GM10248 (cell line): ENCODE data around the gene SLC30A4.

ENCODE experiments used
- CTCF ChIA-PET: fragments of 300-600 bp; sonication (Branson Sonifier 250); formaldehyde crosslinking; extraction: SDS; loops from one replicate; lab custom pipeline; 2021; ENCODE audit warnings: antibody characterized with exemption; lab: Yijun Ruan, JAX
- POLR2A ChIA-PET: fragments of 350-650 bp; sonication (Branson Sonifier 250); formaldehyde crosslinking; extraction: SDS; loops from one replicate; lab custom pipeline; 2020; ENCODE audit warnings: antibody characterized with exemption; lab: Yijun Ruan, JAX
- DNase-seq: peaks from one replicate; pipeline ENCODE4 v3.0.0; 2012; ENCODE audit errors: extremely low spot score
- CTCF ChIP-seq: IDR thresholded peaks from 2 replicates; pipeline ENCODE4 v1.5.1; 2012; ENCODE audit warnings: mild to moderate bottlenecking, low read depth; ENCODE audit errors: extremely low read depth, missing control alignments, control extremely low read depth

SLC30A4 gene, protein sequence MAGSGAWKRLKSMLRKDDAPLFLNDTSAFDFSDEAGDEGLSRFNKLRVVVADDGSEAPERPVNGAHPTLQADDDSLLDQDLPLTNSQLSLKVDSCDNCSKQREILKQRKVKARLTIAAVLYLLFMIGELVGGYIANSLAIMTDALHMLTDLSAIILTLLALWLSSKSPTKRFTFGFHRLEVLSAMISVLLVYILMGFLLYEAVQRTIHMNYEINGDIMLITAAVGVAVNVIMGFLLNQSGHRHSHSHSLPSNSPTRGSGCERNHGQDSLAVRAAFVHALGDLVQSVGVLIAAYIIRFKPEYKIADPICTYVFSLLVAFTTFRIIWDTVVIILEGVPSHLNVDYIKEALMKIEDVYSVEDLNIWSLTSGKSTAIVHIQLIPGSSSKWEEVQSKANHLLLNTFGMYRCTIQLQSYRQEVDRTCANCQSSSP

GRCh38 chr15:45522328-45523165 is at the start of gene SLC30A4:
Gene SLC30A4, minus strand, starts transcription at chr15:45522755. Its CDS starts 401 bp downstream, at chr15:45522354.
- TF ChIP-seq CTCF, result peak; percentile 32
- POLR2A ChIA-PET, result no interaction called here
- CTCF ChIA-PET, result interaction anchor here (1.2 kb wide), 1 partner anchor 10 kb away, joined by 4 read pairs; no protein-coding TSS in a partner anchor
- DNase-seq, result peak; percentile 88

DNA sequence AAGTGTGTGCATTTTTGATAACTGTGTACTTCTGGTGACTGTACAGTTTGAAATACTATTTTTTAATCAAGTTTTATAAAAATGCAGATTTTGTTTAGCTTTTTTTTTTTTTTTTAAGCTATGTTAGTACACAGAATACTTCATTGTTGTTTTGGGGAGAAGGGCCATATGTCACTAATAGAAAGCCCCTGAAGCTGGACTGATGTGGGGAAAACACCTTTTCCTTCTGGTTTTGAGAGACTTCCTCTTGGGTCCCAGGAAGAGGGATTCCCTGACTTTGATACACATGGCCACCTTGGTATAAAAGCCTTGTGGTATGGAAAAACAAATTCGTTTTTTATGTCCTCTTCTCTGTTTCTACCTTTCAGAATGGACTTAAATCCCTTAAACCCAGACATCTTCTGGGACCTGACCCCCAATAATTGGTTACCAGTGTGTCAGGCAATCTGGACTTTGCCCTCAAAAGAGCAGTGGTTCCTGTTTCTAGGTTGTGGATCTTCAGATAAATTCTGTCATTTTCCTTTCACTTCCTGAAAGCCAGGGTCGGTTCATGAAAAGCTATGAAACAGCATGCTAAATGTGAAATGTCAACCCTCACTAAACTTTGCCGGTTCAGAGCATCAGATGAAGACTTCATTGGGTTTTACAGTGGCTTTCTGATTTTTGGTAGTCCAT is 33.5 kb upstream of the SLC30A4 start:
- POLR2A ChIA-PET, result interaction anchor here (0.6 kb wide), 1 partner anchor 34 kb away, joined by 3 read pairs; no protein-coding TSS in a partner anchor
- no peak for TF ChIP-seq CTCF
- DNase-seq, result peak; percentile 30
- CTCF ChIA-PET, result interaction anchor here (1.3 kb wide), 1 partner anchor 10 kb away, joined by 3 read pairs; no protein-coding TSS in a partner anchor

DNA sequence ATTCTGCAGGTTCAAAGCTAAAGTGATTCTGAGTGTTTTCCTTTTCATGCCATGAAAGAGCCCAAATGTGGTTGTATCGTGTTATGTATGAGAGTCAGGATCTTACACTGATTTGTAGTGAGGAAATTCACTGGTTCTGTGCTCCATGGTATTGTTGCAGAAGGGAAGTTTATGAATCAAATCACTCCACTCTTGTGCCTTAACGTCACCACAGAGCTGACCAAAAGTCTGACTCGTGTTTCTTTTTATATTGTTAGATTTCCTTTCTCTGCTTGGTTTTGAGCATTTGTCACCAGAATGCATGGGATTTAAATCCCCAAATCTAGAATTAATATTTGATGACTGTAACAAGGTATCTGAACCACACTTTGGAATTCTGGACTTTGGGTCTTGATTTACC is 29.1 kb upstream of the SLC30A4 start:
- ChIA-PET POLR2A (no interaction called here), CTCF (no interaction called here)
- DNase-seq, result no peak
- no peak for TF ChIP-seq CTCF

- ChIA-PET POLR2A (no interaction called here), CTCF (interaction anchor here (1.0 kb wide), 1 partner anchor 40 kb away, joined by 3 read pairs; no protein-coding TSS in a partner anchor)
- no peak for DNase-seq
- no peak for TF ChIP-seq CTCF
Measured at GRCh38 chr15:45550436-45550835, 27.9 kb upstream of the SLC30A4 start.

DNA sequence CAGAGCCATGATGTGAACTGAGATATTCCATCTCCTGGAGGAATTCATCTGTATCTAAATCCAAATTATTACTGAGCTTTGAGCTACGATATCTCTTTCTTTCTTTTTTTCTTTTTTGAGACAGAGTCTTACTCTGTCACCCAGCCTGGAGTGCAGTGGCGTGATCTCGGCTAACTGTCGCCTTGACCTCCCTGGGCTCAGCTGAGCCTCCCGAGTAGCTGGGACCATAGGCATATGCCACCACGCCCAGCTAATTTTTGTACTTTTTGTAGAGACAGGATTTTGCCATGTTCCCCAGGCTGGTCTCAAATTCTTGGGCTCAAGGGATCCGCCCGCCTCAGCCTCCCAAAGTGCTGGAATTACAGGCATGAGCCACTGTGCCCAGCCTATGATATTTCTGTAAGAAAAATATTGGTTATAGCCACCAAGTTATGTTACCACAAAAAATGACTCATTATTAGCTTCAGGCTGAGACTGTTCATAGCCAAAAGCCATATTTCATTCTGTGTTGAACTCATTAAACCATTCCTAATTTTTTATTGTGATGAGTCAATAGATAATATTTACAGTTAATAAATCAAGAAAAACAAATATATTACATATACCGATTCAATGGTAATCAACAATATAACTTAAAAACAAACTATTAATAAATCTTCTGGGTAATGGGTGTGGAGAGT is 27.1 kb upstream of the SLC30A4 start:
- ChIA-PET CTCF (interaction anchor here (1.0 to 1.1 kb wide), 4 partner anchors 20 to 92 kb away, joined by 3 to 4 read pairs (median 3); no protein-coding TSS in a partner anchor), POLR2A (no interaction called here)

More for the DNA sequence above, 27.1 kb upstream of the SLC30A4 start:
- DNase-seq, result no peak
- no peak for TF ChIP-seq CTCF
